ENCODE measurements around the gene ZC3HAV1. TPM values are rescaled to one million over a fixed set of nuclear protein-coding genes. Genes with fewer than 3 reads are reported as not detected.
"Not testable (repeated sequence)": the region's sequence is repeated elsewhere in the genome, so short reads cannot be mapped to it uniquely, and the experiment has no call there.

The ZC3HAV1 gene
- total RNA-seq, 1 donor from 2014 or later: 13.5 TPM

DNA sequence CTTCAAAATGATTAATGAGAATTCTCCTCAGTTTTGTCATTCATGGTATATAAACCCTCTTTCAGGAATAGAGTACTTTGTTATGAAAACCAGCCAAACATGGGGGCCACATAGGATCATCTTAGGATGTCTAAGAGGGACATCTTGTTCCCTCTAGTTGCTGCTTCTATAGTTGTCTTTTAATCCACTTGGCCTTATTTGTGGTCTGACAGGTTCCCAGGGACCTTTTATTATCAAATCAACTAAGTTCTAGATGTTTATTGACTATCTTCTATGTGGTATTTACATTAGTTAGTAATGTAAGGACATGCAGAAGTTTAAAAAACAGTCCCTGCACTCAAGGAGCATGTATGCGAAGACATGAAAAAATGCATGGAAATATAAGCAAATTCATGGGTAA, 1.6 kb upstream of the ZC3HAV1 start:
- Mint-ChIP-seq H3K4me1 (ENCODE audit: low read depth, unreplicated experiment) (peaks cover 9% of the 10 kb centered on the region), H3K9me3 (ENCODE audit: unreplicated experiment) (peaks cover 15% of the 10 kb centered on the region), H3K36me3 (ENCODE audit: unreplicated experiment) (no peaks in the 10 kb centered on the region), H3K27me3 (ENCODE audit: unreplicated experiment) (peaks cover 15% of the 10 kb centered on the region), H3K4me3 (ENCODE audit: unreplicated experiment) (no peak overlapping the region), H3K27ac (ENCODE audit: unreplicated experiment) (no peak overlapping the region)
- TF ChIP-seq, protein P1, sequence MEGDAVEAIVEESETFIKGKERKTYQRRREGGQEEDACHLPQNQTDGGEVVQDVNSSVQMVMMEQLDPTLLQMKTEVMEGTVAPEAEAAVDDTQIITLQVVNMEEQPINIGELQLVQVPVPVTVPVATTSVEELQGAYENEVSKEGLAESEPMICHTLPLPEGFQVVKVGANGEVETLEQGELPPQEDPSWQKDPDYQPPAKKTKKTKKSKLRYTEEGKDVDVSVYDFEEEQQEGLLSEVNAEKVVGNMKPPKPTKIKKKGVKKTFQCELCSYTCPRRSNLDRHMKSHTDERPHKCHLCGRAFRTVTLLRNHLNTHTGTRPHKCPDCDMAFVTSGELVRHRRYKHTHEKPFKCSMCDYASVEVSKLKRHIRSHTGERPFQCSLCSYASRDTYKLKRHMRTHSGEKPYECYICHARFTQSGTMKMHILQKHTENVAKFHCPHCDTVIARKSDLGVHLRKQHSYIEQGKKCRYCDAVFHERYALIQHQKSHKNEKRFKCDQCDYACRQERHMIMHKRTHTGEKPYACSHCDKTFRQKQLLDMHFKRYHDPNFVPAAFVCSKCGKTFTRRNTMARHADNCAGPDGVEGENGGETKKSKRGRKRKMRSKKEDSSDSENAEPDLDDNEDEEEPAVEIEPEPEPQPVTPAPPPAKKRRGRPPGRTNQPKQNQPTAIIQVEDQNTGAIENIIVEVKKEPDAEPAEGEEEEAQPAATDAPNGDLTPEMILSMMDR (IDR thresholded peaks at IDR 0.05; ENCODE audit: partially characterized antibody, unreplicated experiment): no peak
- DNase-seq: no peak

DNA sequence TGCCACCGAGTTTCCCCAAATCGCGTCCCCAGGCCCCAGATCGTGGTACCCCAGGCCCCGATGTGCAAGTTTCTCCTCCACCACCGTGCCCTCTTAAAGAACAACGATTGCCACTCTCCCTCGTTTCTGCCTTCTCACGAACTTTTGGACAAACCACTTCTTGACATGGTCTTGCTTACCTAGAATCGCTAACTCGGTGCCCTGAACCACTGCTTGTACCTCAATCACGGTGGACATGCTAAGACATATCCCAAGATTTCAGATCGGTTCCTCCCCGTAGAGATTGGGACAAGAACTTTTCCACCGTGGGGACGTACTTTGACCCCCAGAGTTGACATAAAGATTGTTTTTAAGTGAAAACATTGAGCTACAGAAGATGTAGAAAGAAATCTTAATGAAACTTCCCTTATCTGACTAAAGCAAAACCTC, 477 bp upstream of the ZC3HAV1 start:
- peak overlapping the region; percentile 65 for H3K27ac Mint-ChIP-seq (ENCODE audit: unreplicated experiment)
- H3K4me1 Mint-ChIP-seq (ENCODE audit: low read depth, unreplicated experiment): peaks cover 9% of the 10 kb centered on the region
- peaks cover 15% of the 10 kb centered on the region for H3K9me3 Mint-ChIP-seq (ENCODE audit: unreplicated experiment)
- peaks cover 15% of the 10 kb centered on the region for H3K27me3 Mint-ChIP-seq (ENCODE audit: unreplicated experiment)
- H3K36me3 Mint-ChIP-seq (ENCODE audit: unreplicated experiment): no peaks in the 10 kb centered on the region
- TF ChIP-seq, protein P1 (IDR thresholded peaks at IDR 0.05; ENCODE audit: partially characterized antibody, unreplicated experiment): no peak
- H3K4me3 Mint-ChIP-seq (ENCODE audit: unreplicated experiment): peak overlapping the region; percentile 90
- DNase-seq: no peak

DNA sequence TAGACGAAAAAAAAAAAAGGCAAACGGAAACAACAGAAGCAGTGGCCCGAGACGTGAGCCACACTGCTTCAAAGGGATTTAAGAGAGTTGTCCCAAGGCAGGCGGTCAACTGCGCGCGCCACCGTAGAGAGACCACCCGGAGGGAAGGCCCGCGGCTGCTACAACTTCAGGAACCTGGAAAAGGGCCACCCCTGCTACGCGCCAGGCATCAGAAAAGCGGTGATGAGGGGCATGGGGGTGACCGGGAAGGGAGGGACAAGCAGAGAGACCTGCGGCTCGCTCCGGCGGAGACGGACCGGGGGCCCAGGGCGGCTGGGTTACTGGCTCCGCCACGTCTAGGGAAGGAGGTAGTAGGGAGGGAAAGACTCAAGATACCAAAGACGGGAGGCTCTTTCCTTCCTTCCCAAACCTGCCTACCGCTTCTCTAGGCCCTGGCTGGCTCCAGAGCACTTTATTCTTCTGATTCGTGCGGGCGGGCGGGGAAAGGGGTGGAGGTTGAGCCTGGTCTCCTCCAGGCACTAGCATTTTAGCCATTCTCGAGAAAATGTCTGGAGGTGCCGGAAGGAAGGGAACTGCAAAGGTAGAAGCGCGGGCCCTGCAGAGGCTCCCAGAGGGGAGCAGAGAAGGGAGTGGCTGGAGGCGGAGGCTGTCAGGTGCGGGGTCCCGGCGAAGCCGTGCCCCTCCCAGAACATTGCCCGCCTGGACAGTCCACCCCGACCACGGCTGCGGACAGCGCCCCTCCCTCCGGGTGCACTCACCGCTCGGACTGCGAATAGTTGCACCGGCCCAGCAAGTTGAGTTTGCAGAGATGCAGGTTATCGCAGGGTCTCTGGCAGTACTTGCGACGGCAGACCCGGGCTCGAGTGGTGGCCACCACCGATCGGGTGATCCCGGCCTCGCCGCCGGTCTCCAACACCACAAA, 993 bp downstream of the ZC3HAV1 start:
- Mint-ChIP-seq H3K36me3 (ENCODE audit: unreplicated experiment) (no peaks in the 10 kb centered on the region), H3K27ac (ENCODE audit: unreplicated experiment) (peak overlapping the region; percentile 63)

DNA sequence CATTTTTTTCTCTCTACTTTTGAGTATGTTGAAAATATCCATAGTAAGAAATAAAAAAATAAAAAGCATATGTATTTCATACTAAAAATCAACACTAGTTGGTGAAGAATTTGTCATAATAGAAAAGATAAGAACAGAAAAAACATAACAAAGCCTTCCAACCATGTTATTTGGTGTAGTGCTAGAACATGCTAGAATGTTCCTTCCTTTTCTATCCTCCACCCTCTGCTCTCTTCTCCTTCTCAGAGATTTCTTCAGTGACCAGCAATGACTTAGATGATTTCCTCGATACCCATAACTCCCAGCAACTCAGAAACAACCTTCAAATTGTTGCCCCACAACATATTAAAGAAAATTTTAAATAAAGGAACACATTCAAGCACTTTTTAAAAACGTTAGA, 2.6 kb downstream of the ZC3HAV1 start:
- no peaks in the 10 kb centered on the region for H3K36me3 Mint-ChIP-seq (ENCODE audit: unreplicated experiment)
- TF ChIP-seq, protein P1 (IDR thresholded peaks at IDR 0.05; ENCODE audit: partially characterized antibody, unreplicated experiment): no peak
- H3K27ac Mint-ChIP-seq (ENCODE audit: unreplicated experiment): no peak overlapping the region

More for the DNA sequence above, 993 bp downstream of the ZC3HAV1 start:
- Mint-ChIP-seq H3K4me1 (ENCODE audit: low read depth, unreplicated experiment) (peaks cover 9% of the 10 kb centered on the region), H3K4me3 (ENCODE audit: unreplicated experiment) (peak overlapping the region; percentile 90), H3K9me3 (ENCODE audit: unreplicated experiment) (peaks cover 14% of the 10 kb centered on the region), H3K27me3 (ENCODE audit: unreplicated experiment) (peaks cover 15% of the 10 kb centered on the region)
- TF ChIP-seq, protein P1 (IDR thresholded peaks at IDR 0.05; ENCODE audit: partially characterized antibody, unreplicated experiment): no peak
- DNase-seq: peak; percentile 59

DNA sequence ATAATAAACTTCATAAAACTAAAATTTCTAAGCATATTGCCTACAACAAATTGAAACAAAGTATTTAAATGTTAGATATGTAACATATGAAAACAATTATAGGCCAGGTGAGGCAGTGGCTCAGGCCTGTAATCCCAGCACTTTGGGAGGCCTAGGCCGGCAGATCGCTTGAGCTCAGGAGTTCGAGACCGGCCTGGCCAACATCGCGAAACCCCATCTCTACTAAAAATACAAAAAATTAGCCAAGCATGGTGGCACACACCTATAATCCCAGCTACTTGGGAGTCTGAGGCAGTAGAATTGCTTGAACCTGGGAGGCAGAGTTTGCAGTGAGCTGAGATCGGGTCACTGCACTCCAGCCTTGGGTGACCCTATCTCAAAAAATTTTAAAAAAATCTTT, 3.3 kb downstream of the ZC3HAV1 start:
- not testable (repeated sequence) for H3K4me3 Mint-ChIP-seq (ENCODE audit: unreplicated experiment); H3K27ac Mint-ChIP-seq (ENCODE audit: unreplicated experiment)

More for the DNA sequence above, 2.6 kb downstream of the ZC3HAV1 start:
- peaks cover 9% of the 10 kb centered on the region for H3K4me1 Mint-ChIP-seq (ENCODE audit: low read depth, unreplicated experiment)
- no peak overlapping the region for H3K4me3 Mint-ChIP-seq (ENCODE audit: unreplicated experiment)
- H3K27me3 Mint-ChIP-seq (ENCODE audit: unreplicated experiment): peaks cover 12% of the 10 kb centered on the region
- H3K9me3 Mint-ChIP-seq (ENCODE audit: unreplicated experiment): peaks cover 13% of the 10 kb centered on the region
- DNase-seq: no peak

More for the DNA sequence above, 3.3 kb downstream of the ZC3HAV1 start:
- not testable (repeated sequence) for H3K36me3 Mint-ChIP-seq (ENCODE audit: unreplicated experiment); H3K27me3 Mint-ChIP-seq (ENCODE audit: unreplicated experiment); H3K4me1 Mint-ChIP-seq (ENCODE audit: low read depth, unreplicated experiment); DNase-seq
- H3K9me3 Mint-ChIP-seq (ENCODE audit: unreplicated experiment): peaks cover 13% of the 10 kb centered on the region
